Stimulated activated CD4-positive, alpha-beta T cell treated with anti-CD3 and anti-CD28 coated beads, Interleukin-1b, Interleukin-23, amount 100 ng/mL, for 1 hour (primary cell): ENCODE measurements around the gene SIL1.
"Not testable (repeated sequence)": the region's sequence is repeated elsewhere in the genome, so short reads cannot be mapped to it uniquely, and the experiment has no call there.

Source experiments
- DNase-seq, 2 donors: peaks; one replicate each; pipeline ENCODE4 v3.0.0-alpha.2; 2020; ENCODE audit warnings: low read depth in 2 of 2

SIL1 gene

GRCh38 chr5:139177281-139177680 is 20.9 kb downstream of the SIL1 start:
- DNase-seq = not testable (repeated sequence)

GRCh38 chr5:139174382-139174781 is 23.8 kb downstream of the SIL1 start:
- not testable (repeated sequence) for DNase-seq

- DNase-seq = no peak
Observed at GRCh38 chr5:139171779-139172404, 26.3 kb downstream of the SIL1 start.

- DNase-seq = no peak
Observed at GRCh38 chr5:139167952-139168720, 30.0 kb downstream of the SIL1 start.

- DNase-seq = no peak
Observed at GRCh38 chr5:139167533-139167932, 30.6 kb downstream of the SIL1 start.

GRCh38 chr5:139167063-139167462 is 31.1 kb downstream of the SIL1 start:
- no peak for DNase-seq

- not testable (repeated sequence) for DNase-seq
Observed at GRCh38 chr5:139164897-139165296, 33.3 kb downstream of the SIL1 start.

GRCh38 chr5:139164020-139164419 is 34.1 kb downstream of the SIL1 start:
- DNase-seq = no peak

- DNase-seq = no peak
Observed at GRCh38 chr5:139162448-139162847, 35.7 kb downstream of the SIL1 start.

- DNase-seq = no peak
Observed at GRCh38 chr5:139158791-139159190, 39.4 kb downstream of the SIL1 start.

GRCh38 chr5:139157556-139157955 is 40.6 kb downstream of the SIL1 start:
- no peak for DNase-seq

- DNase-seq = no peak
Observed at GRCh38 chr5:139156814-139157213, 41.4 kb downstream of the SIL1 start.

GRCh38 chr5:139155333-139155732 is 42.8 kb downstream of the SIL1 start:
- no peak for DNase-seq

GRCh38 chr5:139151902-139152301 is 46.3 kb downstream of the SIL1 start:
- DNase-seq = no peak

GRCh38 chr5:139150367-139150999 is 47.7 kb downstream of the SIL1 start:
- no peak for DNase-seq

GRCh38 chr5:139149477-139150199 is 48.5 kb downstream of the SIL1 start:
- DNase-seq = no peak

- no peak for DNase-seq
Observed at GRCh38 chr5:139148986-139149385, 49.2 kb downstream of the SIL1 start.

- no peak for DNase-seq
Observed at GRCh38 chr5:139148306-139148705, 49.9 kb downstream of the SIL1 start.

GRCh38 chr5:139147483-139148087 is 50.6 kb downstream of the SIL1 start:
- no peak for DNase-seq

GRCh38 chr5:139146809-139147482 is 51.2 kb downstream of the SIL1 start:
- DNase-seq = no peak
